Stimulated activated CD4-positive, alpha-beta T cell treated with anti-CD3 and anti-CD28 coated beads, Interleukin-12 subunit alpha, Interleukin-12 subunit beta, amount 100 ng/mL, for 4 hours (primary cell): ENCODE data around the gene ANKRD33B.
"Not testable (repeated sequence)": the region's sequence is repeated elsewhere in the genome, so short reads cannot be mapped to it uniquely, and the experiment has no call there.

Experiments
- DNase-seq: peaks from one replicate; pipeline ENCODE4 v3.0.0-alpha.2; 2020

The ANKRD33B gene

DNA sequence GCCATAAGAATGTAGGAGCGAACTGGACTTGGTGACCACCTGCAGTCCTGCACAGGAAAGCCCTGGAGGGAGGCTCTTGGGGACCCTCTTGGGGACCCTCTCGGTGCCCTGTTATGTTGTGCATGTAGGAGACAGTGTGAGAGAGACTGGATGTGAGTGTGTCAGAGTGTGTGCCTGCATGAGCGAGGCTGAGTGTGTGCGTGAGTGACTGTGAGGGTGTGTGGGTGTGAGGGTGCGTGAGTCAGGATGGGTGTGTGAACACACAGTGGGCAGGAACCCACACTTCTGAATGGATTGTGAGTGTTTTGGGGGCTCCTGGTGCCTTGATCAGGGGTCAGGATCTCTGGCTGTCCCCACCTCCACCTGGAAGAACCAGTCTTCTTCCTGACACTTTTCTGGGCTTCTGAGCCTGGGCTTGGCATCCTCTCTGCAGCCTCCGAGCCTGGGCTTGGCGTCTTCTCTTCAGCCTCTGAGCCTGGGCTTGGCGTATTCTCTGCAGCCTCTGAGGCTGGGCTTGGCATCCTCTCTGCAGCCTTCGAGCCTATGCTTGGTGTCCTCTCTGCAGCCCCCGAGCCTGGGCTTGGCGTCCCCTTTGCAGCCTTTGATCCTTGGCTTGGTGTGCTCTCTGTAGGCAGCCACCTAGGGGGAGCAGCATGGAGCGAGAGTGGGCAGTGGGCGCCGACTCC is 25.6 kb upstream of the ANKRD33B start:
- DNase-seq = no peak

DNA sequence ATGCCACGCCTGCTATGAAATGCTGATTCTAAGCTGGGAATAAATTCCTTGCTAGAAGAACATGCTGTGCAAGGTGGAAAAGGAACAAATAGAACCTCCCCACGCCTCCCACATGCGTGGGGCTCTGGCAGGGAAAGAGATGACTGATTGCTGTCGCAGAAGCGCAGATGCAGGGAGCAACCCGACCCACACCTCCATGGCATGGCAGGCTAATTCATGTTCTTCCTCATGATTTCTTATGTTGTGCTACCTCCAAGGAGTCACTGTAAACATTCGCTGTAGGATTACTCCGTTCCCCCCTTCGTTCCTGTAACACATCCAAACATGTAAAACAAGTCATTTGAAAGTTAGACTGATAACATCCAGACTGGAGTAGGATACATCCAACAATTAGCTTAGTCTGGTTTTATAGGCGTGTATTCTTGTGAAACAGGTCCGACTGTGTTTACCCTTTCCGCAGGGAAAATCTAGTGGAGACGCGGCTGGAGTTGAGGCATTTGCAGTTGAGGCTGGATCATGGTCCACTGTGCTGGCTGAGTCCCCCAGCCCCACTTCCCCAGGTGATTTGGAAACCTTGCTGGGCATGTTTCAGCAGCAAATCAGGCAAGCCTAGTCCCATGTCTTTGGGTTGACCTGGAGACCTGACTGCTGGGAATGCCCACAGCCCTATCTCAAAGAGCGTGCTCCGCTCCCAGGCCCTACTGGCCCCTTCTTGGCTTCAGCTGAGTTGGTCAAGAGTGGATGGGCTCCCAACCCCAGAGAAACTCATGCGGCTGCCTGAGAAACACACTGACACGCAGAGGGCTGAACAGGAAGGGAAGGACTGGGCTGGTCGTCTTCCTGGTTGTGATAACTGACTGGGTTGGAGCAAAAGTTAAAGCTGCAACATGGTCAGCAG is 24.8 kb upstream of the ANKRD33B start:
- DNase-seq = no peak

DNA sequence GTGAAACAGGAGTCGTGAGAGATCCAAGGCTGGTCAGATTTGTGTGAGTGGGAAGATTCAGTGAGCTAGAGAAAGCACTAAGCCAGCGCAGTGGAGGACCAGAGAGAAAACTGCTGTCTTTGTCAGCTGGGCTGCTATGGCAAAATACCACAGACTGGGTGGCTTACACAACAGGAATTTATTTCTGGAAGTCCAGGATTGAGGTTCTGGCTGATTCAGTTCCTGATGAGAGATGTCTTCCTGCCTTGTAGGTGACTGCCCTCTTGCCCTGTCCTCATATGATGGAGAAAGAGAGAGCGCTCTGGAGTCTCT is 24.2 kb upstream of the ANKRD33B start:
- DNase-seq = no peak

DNA sequence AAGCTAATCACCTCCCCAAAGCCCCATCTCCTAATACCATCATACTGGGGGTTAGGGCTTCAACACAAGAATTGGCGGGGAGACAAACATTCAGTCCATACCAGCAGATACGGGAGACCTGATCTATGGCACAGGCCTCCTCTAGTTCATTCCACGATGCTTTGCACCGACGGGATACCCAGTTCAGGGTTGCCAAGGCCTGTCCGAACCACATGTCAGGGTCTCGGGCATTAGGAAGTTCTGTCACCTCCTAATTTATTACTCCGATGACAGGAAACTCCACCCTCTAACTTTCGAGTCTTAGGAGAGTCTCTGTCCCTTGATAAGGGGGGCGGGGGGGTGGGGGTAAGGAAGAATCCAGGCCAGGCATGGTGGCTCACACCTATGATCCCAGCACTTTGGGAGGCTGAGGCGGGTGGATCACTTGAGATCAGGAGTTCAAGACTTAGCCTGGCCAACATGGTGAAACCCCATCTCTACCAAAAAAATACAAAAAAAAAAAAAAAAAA is 23.8 kb upstream of the ANKRD33B start:
- DNase-seq = no peak

DNA sequence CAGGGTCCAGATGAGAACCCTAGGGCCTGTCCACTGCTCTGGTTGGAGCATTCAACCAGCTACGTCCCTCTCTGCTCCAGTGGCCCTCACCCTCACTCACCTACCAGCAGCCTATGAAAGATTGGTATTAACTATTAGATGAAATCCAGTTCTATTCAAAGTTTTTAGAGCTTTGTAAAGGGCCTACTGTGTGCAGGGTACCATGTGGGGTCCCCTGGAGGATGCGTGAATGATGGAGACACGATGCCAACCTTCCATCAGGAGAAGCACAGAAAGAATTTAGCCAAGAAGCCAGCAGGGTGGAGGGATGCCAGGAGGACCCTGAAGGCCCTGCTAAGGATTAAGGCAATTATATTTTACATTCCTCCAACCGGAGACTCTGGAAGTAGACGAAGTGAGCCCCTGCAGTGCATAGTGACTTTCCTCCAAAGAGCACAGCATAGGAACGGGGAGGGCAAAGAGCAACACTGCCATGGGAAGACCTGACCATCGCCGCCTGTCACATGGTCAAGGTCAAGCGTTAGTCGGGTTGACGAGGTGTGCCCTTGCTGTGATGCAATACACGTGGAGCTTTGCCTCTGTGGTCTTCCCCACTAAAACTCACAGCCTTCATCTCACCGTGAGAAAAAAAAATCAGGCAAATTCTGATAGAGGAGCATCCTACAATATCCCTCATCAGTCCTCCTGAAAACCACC is 22.8 kb upstream of the ANKRD33B start:
- DNase-seq = no peak

DNA sequence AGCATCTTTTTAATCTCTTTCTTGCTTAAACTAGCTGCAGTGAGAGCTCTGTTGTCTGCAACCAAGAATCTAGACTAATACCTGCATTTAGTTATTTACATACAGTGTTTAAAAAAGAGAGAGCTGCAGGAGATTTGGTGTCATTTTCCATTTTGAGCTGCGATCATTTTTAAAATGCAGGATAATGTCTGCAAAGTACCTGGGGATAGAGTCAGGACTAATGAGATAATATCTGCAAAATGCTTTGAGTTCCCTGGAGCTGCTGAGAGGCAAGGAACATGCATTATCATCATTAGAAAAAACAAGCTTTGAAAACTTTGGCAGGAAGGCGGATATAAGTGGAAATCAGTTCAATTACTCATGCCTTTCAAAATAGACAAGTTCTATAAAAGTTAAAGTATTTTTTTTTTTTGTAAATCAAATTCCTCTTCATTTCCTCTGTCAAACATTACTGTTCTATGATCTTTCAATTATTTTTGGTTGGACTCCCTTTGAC is 21.8 kb upstream of the ANKRD33B start:
- DNase-seq = no peak

DNA sequence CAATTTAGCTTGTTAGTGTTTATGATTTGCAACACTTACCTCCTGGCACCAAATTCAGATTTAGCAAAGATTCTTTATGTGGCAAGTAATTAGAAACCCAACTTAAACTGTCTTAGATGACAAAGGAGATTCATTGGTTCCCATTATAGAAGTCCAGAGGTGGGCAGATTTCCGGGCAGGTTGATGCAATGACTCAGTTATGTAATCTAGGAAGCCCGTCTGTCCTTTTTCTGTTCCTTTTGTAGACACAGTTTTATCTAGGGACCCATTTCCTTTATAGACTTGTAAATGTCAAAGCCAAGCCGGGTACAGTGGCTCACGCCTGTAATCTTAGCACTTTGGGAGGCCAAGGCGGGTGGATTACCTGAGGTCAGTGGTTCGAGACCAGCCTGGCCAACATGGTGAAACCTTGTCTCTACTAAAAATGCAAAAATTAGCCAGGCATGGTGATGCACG is 20.3 kb upstream of the ANKRD33B start:
- DNase-seq = no peak

DNA sequence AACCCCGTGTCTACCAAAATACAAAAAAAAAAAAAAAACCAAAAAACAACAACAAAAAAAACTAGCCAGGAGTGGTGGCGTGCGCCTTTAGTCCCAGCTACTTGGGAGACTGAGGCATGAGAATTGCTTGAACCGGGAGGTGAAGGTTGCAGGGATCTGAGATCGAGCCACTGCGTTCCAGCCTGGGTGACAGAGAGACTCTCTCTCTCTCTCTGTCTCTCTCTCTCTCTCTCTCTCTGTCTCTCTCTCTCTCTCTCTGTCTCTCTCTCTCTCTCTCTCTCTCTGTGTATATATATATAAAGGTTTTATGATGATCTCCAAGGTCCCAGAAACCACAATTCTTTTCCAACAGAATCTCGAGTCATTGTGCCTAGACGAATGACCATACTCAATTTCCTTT is 18.8 kb upstream of the ANKRD33B start:
- no peak for DNase-seq

DNA sequence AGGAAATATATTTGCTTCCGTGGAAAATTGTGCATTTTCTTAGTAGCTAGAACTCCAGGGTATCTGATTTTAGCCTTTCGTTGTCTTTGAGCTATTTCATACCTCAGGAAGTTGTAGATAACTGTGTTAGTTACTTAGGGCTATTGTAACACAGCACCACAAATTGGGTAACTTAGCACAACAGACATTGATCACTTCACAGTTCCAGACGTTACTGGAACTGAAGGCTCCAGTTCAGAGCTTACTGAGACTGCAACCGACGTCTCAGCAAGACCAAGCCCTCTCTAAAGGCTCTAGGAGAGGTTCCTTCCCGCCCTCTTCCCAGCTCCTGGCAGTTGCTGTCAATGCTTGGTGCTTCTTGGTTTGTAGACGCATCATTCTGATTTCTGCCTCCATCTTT is 17.7 kb upstream of the ANKRD33B start:
- no peak for DNase-seq

DNA sequence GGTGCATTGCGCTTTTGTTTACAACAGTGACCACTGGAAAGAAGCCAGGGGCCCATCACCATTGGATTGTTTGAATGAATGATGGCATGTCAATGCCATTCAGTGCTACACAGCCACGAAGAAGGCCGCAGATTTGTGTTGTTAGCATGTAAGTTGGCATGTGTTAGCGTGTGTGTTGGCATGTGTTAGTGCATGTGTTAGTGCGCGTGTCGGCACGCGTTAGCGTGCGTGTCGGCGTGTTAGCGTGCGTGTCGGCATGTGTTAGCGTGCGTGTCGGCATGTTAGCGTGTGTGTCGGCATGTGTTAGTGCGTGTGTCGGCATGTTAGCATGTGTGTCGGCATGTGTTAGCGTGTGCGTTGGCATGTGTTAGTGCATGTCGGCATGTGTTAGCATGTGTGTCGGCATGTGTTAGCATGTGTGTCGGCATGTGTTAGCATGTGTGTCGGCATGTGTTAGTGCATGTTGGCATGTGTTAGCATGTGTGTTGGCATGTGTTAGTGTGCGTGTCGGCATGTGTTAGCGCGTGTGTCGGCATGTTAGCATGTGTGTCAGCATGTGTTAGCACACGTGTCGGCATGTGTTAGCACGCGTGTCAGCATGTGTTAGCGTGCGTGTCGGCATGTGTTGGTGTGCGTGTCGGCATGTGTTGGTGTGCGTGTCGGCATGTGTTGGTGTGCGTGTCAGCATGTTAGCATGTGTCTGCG is 15.3 kb upstream of the ANKRD33B start:
- DNase-seq = no peak

DNA sequence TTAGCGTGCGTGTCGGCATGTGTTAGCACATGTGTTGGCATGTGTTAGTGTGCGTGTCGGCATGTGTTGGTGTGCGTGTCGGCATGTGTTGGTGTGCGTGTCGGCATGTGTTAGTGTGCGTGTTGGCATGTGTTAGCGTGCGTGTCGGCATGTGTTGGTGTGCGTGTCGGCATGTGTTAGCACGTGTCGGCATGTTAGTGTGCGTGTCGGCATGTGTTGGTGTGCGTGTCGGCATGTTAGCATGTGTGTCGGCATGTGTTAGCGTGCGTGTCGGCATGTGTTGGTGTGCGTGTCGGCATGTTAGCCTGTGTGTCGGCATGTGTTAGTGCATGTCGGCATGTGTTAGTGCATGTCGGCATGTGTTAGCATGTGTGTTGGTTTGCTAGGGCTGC is 14.8 kb upstream of the ANKRD33B start:
- DNase-seq = not testable (repeated sequence)

DNA sequence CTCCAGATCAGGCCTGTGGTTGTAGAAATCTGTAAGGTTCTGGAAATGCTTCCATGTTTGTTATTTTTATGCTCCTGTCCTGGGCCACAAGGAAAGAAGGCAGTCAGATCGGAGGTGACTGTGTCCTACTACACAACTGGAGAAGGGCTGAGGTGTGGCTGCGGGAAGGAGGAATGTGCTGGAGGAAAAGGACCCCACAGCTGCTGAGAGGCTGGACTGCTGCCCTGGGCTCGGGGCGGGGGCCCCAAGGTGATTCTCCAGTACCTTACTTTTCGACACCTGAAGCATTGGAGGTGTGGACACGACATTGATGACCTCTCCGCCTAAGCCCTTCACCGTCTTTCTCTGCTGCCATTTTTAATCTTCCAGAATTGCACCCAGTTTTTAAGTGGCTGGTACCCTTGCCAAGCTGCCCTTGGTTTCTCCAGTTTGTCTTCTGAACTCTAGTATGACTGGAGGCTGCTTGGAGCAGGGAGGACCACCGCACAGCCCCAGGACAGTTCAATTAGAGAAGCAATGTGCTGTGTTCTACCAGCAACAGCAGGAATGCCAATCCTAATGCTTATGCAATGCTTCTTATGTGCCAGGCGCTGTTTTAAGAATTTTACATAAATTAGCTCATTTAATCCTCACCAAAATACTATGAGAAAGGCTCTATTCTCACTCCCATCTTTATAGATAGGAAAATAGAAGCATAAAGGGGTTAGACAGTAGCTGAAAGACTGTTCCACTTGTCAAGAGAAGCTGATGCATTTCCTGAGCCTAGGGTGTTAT is 13.5 kb upstream of the ANKRD33B start:
- no peak for DNase-seq

DNA sequence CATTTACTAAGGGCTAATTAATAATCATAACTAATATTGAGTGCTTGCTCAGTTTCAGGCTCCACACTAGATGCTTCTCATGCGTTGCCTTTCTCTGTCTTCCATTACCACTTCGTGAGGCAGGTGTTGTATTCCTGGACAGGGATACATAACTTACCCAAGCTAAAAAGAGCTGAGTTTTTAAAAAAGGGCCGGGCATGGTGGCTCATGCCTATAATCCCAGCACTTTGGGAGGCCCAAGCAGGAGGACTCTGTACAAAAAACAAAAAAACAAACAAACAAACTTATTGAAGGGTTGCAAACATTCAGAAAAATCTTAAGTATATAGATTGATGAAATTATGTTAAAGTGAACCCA is 12.1 kb upstream of the ANKRD33B start:
- no peak for DNase-seq

DNA sequence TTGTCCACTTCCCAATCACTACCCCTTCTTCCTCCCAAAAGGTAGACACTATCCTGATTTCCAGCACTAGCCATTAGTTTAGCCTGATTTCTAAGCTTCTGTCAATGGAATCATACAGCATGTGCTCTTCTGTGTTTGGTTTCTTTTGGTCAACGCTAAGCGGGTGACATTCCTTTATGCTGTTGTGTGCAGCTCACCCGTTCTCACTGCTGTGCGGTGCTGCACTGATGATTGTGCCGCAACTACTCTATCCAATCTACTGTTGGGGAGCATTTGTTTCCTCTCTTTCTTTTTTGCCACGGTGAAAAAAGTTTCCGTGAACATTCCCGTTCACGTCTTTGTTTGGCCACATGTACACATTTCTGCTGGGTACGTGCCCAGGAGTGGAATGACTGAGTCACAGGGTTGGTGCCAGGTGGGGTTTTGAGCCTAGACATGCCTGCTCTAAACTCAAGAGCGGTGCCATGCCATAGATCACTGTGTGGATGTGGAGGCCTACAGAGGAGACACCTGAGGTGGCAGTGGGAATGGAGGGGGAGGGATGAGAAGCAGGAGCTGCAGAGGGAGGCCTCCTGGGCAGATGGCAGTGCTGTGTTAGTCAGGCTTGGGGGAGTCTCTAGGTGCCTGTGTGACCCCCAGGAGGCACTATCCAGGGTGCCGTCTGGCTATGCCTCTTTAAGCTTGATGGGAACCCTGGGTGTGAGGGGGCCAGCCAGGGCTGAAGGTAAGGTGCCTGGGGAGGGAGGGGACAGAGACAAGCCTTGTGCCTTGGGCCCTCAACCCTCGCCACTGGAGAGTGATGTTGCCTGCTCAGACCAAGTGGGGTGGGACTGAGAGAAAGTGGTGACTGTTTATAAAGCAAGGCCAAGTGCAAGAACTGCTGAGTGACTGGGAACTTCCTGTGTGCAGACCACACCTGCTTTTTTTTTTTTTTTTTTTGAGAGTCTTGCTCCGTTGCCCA is 11.4 kb upstream of the ANKRD33B start:
- DNase-seq = no peak

DNA sequence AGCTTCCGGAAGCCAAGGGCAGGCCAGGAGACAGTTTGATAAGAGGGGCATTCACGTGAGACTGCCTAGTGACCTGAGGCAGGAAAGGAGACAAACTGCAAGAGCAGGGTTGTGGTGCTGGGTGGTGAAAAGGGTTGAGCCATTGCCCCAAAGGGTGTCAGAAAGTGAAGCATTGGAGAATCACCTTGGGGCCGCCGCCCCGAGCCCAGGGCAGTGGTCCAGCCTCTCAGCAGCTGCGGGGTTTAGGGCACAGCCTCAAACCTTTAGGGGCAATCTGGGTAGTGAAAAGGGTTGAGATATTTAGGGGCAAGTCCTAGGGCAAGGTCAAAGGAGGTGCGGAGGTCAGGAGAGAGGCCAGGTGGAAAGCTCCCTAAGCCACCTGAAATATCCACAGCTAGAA is 10.4 kb upstream of the ANKRD33B start:
- no peak for DNase-seq

DNA sequence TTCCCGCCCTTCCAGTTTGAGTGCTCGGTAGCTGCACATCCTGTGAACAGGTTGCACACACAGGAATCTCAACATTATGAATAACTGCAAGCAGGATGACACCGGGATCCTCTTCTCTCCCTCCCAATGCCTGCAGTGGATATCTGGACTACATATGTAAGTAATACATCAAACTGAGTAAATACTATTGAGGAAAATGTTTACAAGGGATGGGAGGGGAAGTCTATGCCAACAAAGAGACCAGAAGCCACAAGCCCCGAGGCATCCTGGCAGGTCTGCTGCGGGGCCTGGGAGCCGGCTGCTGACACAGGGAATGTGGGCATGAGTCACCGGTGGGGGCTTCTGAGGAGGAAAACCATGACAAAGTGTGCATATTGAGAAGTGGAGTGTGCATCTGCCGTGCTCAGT is 8.6 kb upstream of the ANKRD33B start:
- DNase-seq = no peak

DNA sequence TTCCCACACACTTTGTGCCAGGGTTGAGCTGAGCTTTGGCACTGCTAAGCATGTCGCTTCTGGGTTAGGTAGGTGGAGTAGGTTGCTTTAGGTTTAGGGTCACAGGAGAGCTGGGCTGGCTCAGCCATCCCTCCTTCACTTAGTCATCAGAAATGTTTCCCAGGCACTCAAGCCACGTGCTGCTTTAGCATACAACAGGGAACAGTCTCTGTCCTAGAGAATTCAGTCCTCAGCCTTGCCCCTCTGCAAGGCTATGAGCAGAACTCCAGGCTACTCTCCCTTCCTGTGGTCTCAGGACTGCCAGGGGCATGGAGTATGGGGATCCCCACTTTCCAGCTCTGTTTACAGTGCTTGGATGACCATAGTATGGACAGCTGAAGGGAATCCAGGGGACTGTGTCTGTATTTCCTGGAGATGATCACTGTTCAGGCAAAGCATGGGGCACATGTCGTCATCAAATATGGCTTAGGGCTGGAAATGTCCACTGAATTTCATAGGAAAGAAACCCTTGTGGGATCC is 7.5 kb upstream of the ANKRD33B start:
- no peak for DNase-seq

DNA sequence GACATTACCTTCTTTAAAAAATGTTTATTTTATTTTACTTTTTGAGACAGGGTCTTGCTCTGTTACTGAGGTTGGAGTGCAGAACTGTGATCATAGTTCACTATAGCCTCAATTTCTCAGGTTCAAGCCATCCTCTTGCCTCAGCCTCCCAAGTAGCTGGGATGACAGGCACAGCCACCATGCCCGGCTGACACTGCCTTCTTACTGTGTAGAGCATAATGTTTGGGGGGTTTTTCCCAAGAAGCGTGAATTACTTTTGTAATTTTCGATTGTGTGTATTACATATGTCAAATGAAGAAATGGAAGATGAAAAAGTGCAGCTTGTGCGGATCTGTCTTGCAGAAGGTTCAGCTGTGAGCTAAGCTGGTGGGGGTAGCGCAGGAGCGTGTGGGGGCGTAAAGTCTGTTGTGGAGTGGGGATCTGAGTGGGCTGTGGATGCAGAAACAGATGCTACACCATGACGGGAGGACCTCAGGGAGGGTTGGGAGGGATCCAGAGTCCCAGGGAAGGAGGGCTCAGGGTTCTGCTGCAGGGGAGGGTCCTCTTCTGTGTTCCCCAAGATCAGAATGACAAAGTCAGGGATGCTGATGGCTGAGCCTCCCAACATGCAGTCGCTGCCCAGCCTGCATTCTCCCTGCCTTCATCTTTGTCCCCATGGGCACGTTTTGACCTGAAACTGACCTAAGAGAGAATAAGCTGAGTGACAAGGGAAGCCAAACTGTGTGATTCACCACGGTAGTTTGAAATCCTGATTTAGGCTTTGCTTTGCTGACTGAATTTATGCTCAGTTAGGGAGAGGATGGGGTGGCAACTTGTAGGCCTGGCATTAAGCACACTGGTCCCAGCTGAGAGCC is 6.8 kb upstream of the ANKRD33B start:
- no peak for DNase-seq

DNA sequence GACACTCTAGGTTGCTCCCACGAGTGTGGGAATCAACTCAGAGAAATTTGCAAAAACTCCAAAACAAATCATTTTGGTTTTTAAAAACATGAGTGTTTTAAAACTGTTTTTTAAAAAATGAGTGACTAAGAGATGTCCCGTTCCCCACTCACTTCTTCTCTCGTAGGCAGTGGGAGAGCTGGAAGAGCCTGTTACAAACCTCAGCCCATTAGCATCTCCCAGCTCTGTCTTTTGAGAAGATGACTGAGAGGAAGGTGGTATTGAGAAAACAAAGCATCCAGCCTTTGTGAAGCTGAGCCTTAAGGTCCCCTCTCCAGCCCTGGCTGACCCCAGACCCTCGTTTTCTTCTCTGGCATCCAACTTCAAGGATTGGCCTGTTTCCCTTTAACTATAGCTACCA is 4.7 kb upstream of the ANKRD33B start:
- DNase-seq = no peak

DNA sequence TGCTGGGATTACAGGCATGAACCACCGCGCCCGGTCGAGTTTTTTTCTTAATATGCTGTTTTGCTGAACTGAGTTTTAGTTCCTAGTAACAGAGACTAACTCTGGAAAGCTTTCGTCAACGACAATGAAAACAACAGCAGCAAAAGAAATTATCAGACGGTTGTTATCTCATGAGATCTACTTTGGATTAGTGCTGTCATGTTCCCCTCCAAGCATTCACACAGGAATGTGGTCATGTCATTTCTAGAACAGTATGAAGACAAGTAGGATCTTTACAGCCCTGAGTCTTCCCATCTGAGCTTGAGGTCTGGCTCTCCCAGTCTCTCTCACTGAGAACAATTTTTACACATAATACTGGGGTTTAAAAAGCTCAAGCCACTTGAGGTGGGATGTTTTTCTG is 4.0 kb upstream of the ANKRD33B start:
- DNase-seq = no peak
